GM21528 (cell line): ENCODE data around the gene ACADS.

Source experiments
- ATAC-seq: cut with Tn5 transposase; IDR thresholded peaks from one replicate; pipeline ENCODE4 v1.9.1; 2021; ENCODE audit warnings: mild to moderate bottlenecking, moderate library complexity; ENCODE audit not compliant: unreplicated experiment, low FRiP score

Gene ACADS

GRCh38 chr12:120750806-120751205 lies 25.2 kb downstream of the ACADS start:
- ATAC-seq = no peak

- no peak for ATAC-seq
Measured at GRCh38 chr12:120751389-120751788, 25.8 kb downstream of the ACADS start.

DNA sequence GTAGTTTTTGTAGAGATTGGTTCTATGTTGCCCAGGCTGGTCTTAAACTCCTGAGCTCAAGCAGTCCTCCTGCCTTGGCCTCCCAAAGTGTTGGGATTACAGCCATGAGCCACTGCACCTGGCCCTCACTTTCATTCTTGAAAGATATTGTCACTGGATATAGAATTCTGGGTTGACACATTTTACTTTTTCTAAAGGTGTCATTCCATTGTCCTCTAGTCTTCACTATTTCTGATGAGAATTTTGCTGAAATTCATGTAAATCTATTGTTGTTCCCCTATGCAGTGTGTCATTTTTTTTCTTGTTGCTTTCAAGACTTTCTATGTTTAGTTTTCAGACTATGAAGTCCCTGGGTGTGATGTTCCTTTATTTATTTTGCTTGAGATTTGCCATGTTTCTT lies 29.2 kb downstream of the ACADS start:
- ATAC-seq = no peak

GRCh38 chr12:120755269-120755668 lies 29.6 kb downstream of the ACADS start:
- ATAC-seq = no peak

GRCh38 chr12:120757226-120757742 lies 31.7 kb downstream of the ACADS start:
- ATAC-seq = no peak

GRCh38 chr12:120757949-120758348 lies 32.3 kb downstream of the ACADS start:
- no peak for ATAC-seq

DNA sequence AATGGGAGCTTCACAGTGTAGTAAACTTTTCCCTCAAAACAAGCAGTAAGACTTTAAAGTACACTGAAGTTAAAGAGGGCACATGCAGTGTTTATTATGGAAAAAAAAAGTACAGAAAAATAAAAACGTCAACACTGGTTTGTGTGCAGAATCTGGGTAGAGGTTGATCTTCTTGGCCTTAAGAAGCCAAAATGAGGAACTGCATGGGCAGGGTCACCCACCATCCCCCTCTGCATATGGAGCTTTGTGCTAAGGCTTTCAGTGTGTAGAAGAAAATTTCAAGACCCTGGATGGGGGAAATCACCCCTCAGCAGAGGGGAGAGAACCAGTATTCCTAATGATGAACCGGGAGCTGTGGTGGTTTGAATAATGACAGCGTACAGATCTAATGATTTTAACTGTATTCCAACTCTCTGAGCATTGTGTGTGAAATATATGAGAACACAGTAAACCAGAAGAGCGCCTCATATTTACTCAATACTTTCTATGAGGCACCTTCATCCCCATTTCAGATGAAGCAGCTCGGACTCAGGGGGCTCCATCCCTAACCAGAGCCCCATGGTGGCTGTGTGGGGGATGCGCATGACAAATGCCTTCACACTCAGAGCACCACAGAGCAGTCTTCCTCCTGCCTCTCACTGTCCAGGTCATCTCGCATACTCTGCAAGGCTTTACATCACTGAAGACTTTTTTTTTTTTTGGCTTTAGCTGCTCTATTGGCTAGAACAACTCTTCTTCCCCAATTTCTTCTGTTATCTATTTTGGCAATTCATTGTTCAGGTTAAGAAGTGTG lies 33.4 kb downstream of the ACADS start:
- no peak for ATAC-seq

DNA sequence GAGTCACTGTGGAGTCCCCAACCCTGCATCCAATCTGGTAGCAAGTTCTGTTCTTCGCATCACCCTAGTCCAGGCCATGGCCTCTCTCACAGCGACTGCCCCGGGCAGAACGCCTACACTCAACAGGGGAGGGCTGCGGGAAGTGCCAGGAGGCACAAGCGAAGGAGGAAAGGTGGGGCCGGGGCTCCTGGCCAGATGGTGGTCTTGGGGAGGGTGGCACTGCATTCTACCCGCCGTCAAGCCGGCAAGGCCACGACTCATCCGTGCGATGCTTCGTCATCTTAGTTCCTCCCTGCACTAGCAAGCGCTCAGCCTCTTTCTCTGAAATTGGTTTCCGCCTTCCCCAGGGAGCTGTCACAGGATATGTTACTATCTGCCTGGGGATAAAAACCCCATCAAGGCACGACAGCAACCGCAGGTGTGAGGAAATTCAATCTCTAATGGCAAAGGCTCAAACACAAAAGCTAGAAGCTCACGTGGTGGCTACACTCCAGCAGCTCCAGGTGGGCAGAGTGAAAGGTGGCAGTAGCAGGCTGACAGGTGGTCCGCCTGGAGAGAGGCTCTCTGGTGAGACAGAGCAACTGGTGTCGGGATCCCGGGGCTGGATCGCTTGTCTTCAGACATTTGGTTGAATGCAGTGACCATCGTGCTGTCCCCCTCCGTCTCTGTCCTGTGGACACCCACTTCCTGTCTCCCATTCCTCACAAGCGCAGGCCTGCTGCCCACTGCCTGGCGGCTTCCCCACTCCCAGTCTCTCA lies 34.1 kb downstream of the ACADS start:
- no peak for ATAC-seq

DNA sequence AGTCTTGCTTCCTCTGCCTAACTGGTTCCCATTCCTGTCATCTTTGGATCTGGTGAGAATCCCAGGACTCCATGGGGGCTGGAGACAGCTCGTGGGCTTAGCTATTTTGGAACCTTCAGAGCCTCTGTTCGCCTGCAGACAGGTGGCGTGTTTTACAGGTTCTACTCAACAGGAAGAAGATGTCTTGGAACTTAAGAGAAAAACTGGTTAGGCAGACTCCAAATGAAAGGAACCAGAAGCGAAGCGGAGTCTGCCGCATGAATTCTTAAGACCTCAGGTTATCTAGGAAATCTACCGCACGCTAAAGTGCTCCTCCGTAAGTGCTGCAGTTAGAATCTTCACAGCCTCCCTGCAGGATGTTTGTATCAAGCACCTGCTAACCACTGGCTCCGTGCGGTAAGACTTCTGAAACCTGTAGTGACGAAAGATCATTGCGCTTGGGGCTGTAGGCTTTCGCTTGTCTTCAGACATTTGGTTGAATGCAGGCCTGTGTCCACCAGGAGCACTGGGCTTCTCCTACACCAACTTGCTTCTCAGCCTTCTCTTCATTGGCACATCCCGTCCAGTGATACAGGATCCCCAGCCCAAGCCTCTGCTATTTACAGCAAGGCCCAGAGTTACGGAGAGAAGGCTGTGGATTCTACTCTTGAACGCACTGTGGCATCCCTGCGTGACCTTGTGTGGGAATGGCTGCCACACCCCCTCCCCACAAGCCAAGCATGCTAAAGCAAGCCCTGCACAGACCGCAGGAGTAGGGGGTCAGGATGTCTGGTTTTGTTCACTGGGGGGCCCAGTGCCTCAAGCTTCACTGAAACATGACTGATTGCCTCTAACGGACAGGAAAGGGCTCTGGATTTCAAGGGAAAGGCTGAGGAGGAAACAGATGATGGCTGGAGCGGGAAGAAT lies 35.0 kb downstream of the ACADS start:
- no peak for ATAC-seq

DNA sequence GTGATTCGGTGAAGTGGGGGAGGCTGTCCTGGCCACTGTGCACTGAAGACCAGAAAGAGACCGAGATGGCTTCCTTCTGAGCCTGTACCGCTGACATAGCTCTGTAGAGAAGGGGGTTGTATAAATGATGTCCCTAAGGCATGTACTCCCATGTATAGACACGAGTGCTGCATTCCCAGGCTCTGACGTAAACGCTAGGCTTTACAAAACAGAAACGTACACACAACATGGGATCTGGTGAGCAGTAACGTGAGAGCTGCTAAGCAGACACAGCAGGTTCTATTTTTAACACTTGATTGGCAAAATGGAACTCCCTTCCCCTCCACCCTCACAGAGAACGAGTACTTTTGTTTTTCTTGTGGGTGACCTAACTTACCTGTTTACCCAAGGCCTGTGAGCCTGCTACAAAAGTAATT lies 35.9 kb downstream of the ACADS start:
- ATAC-seq = no peak

DNA sequence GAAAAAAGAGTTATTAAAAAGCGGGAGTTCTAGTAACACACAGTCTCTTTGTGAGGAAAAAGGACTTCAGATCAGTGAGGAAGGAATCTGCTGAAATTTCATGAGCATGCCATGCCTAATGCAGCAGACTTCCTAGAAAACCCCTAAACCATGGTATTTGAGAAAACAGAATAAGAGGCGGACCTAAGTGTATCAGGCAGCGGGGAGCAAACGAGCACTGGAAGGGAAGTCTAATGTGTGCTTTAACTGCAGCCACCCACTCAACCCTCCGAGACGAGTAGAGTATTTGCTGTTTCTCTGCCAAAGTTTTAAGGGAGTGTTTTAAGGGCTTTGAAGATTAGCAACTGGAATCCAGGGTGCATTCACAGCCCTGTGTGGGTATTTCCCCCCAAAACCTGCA lies 36.5 kb downstream of the ACADS start:
- no peak for ATAC-seq

GRCh38 chr12:120763250-120763649 lies 37.6 kb downstream of the ACADS start:
- ATAC-seq = no peak

DNA sequence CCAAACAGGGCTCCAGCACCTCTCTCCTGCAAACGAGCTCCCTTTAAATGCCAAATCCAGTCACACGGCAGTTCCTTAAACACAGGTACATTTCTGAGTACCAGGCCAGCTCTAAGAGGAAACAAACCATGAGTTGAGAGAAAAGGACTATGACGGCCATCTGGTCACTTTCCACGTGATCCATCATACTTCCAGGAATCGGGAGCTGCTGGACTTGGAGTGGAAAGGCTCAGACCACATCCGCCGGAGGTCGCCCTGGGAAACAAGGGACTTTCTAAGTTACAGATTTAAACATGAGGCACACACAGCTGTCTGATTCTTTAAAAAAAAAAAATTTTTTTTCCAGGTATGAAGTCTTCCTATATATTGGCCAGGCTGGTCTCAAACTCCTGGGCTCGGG lies 39.2 kb downstream of the ACADS start:
- no peak for ATAC-seq

GRCh38 chr12:120766566-120766965 lies 40.9 kb downstream of the ACADS start:
- no peak for ATAC-seq

DNA sequence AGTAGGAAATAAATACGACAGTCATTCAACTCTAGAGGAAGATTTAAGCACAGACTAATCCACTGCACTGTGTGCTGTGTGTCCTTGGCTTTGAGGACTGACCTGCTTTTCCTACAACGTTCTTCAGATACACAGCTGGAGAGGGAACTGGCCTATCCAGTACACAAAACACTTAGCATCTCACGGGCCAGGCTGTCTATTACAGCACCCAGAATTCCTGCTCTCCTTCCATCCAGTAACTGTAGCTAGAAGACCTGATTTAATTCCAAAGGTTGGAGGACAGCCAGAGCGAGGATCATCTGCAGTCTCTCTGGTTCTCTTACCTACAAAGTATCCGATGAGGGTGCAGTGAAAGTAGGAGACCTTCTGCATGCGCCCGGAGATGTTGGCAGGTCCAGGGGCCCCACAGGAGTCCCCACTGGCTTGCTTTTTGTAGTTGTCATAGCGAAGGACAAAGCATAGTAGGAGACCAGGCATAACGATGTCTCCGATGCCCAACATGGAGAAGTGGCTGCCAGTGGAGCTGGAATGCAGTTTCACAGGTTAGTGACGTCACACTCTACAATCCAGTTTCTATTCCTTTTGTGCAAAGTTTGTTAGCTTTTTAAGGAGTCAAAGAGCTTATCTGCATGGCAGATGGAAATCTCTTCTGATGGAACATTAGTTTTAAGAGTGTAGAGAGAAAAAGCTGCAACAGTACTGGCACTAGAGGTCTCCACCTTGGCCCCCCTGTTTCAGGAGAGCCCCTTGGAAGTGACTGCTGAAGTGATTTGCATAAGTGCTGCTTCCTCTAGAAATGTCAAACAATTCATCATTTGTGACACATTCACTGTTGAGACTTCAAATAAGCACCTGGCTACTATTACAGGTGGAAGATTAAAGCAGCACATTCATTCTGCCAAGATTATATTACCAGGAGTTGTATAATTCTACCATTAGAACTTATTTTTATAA lies 41.7 kb downstream of the ACADS start:
- no peak for ATAC-seq

DNA sequence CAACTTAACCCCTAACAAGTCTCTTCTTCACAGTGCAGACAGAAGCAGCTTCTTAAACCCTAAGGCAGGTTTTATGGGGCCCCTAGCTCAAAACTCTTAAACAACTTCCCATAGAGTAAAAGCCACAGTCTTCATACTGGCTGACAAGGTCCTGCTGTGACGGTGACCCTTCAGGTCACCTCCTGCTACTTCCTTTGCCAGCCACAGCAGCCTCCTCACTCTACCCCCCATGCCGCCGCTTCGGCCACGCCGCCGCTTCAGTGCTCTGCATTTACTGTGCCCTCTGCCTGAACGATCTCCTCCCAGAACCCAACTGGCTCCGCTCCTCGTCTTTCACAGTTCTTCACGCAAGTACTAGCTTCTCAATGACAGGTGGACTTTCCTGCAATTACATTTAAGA lies 45.5 kb downstream of the ACADS start:
- ATAC-seq = no peak

- no peak for ATAC-seq
Measured at GRCh38 chr12:120774169-120774916, 48.7 kb downstream of the ACADS start.

GRCh38 chr12:120775862-120776552 lies 50.4 kb downstream of the ACADS start:
- no peak for ATAC-seq
